ENCODE measurements around the gene ZP3. TPM values are rescaled to one million over a fixed set of nuclear protein-coding genes. Genes with fewer than 3 reads are reported as not detected.
"Not testable (repeated sequence)": the region's sequence is repeated elsewhere in the genome, so short reads cannot be mapped to it uniquely, and the experiment has no call there.

Gene ZP3
- total RNA-seq, 1 experiment from 2014 or later: 5.6 TPM

DNA sequence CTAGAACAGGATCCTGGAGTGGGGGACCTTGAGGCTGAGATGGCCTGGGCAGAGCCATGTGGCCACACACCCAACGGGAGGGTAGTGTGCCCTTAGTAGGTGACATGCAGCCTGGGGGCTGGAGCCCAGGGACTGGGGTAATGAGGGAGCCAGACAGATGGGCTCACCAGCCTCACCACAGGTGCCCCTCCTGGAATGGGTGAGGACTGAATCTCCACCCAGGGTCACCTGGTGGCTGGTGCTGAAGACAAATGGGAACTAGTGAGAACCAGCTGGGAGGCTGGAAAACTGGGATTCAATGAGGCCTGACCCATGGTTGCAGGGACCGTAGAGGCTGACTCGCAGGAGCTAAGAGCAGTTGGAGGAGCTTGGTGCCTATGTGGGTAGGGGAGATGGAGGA lies 6.1 kb downstream of the ZP3 start:
- POLR2A ChIA-PET: interaction anchor here (0.8 kb wide), 1 partner anchor 11 kb away, joined by 3 read pairs; no protein-coding TSS in a partner anchor
- CTCF ChIA-PET: interaction anchor here (0.7 kb wide), 1 partner anchor 72 kb away, joined by 3 read pairs; the partner anchor contains the start of gene YWHAG
- intact Hi-C loops (cut with micrococcal nuclease): no loop called here

DNA sequence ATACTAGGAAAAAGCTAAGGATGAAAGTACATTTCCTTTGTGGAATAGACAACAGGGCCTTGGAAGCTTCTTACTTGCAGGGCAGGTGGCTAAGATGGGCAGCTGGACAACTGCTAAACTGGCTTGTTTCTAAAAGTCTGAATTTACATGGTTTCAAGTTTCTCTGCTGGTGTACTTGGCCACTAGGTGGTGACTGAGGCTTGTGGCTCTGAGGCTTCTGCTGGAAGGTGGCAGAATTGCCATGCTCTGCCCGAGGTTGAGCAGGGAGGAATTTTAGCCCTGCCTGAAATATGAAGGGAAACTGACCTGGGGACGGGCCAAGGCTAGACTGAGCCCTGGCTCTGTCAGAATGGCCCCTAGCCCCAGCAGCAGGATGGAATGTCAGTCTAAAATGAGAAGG lies 13.1 kb downstream of the ZP3 start:
- BruUV-seq (replicated peaks); intact Hi-C loops (cut with micrococcal nuclease); POLR2A ChIA-PET; H3K9me3 Mint-ChIP-seq (ENCODE audit: unreplicated experiment); H3K4me1 Mint-ChIP-seq (ENCODE audit: insufficient read depth, unreplicated experiment); H3K4me3 Mint-ChIP-seq (ENCODE audit: unreplicated experiment); H3K36me3 Mint-ChIP-seq (ENCODE audit: insufficient read depth, unreplicated experiment); H3K27me3 Mint-ChIP-seq (ENCODE audit: insufficient read depth, unreplicated experiment); CTCF ChIA-PET: not testable (repeated sequence)
- DNase-seq (ENCODE audit: unreplicated experiment): peak; percentile 83
- peak overlapping the region; percentile 89 for H3K27ac Mint-ChIP-seq (ENCODE audit: low read depth, unreplicated experiment)
- TF ChIP-seq, protein P1, sequence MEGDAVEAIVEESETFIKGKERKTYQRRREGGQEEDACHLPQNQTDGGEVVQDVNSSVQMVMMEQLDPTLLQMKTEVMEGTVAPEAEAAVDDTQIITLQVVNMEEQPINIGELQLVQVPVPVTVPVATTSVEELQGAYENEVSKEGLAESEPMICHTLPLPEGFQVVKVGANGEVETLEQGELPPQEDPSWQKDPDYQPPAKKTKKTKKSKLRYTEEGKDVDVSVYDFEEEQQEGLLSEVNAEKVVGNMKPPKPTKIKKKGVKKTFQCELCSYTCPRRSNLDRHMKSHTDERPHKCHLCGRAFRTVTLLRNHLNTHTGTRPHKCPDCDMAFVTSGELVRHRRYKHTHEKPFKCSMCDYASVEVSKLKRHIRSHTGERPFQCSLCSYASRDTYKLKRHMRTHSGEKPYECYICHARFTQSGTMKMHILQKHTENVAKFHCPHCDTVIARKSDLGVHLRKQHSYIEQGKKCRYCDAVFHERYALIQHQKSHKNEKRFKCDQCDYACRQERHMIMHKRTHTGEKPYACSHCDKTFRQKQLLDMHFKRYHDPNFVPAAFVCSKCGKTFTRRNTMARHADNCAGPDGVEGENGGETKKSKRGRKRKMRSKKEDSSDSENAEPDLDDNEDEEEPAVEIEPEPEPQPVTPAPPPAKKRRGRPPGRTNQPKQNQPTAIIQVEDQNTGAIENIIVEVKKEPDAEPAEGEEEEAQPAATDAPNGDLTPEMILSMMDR (IDR thresholded peaks at IDR 0.05; ENCODE audit: unreplicated experiment): peak; percentile 63

More for the DNA sequence above, 6.1 kb downstream of the ZP3 start:
- DNase-seq (ENCODE audit: unreplicated experiment): no peak
- Mint-ChIP-seq H3K9me3 (ENCODE audit: unreplicated experiment) (no peaks in the 10 kb centered on the region), H3K27me3 (ENCODE audit: insufficient read depth, unreplicated experiment) (no peaks in the 10 kb centered on the region), H3K27ac (ENCODE audit: low read depth, unreplicated experiment) (no peak overlapping the region), H3K36me3 (ENCODE audit: insufficient read depth, unreplicated experiment) (peaks cover 4% of the 10 kb centered on the region), H3K4me1 (ENCODE audit: insufficient read depth, unreplicated experiment) (no peaks in the 10 kb centered on the region), H3K4me3 (ENCODE audit: unreplicated experiment) (no peak overlapping the region)
- no TSS peak for BruUV-seq (replicated peaks)
- TF ChIP-seq, protein P1 (IDR thresholded peaks at IDR 0.05; ENCODE audit: unreplicated experiment): no peak

DNA sequence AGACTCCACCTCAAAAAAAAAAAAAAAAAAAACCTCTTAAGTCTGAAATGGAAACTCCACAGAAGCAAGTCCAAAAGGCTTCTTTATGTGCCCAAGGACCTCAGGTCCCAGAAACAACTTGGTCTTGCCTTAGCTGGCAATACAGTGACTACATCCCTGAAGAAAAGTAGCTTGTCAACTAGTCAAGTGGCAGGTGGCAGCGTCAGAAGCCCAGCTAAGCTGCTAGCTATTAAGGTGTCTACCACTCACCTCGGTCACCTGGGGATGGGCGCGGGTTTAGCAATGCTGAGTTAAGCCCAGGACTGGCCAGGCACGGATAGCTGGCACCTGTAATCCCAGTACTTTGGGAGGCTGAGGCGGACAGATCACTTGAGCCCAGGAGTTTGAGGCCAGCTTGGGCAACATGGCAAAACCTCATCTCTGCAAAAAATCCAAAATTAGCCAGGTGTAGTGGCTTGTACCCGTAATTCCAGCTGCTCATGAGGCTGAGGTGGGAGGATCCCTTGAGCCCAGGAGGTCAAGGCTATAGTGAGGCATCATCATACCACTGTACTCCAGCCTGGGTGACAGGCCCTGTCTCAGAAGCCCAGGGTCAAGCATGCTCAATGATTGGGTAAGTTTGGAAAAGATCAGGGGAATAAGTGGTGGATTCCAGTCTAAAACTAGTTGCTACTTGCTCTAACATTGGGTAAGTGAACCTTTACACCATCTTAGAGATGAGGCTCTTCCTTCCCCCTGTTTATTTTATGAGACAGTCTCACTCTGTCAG lies 14.6 kb downstream of the ZP3 start:
- H3K9me3 Mint-ChIP-seq (ENCODE audit: unreplicated experiment); H3K27me3 Mint-ChIP-seq (ENCODE audit: insufficient read depth, unreplicated experiment); H3K4me3 Mint-ChIP-seq (ENCODE audit: unreplicated experiment); H3K36me3 Mint-ChIP-seq (ENCODE audit: insufficient read depth, unreplicated experiment); intact Hi-C loops (cut with micrococcal nuclease); DNase-seq (ENCODE audit: unreplicated experiment); POLR2A ChIA-PET; H3K4me1 Mint-ChIP-seq (ENCODE audit: insufficient read depth, unreplicated experiment); CTCF ChIA-PET; H3K27ac Mint-ChIP-seq (ENCODE audit: low read depth, unreplicated experiment); BruUV-seq (replicated peaks): not testable (repeated sequence)

DNA sequence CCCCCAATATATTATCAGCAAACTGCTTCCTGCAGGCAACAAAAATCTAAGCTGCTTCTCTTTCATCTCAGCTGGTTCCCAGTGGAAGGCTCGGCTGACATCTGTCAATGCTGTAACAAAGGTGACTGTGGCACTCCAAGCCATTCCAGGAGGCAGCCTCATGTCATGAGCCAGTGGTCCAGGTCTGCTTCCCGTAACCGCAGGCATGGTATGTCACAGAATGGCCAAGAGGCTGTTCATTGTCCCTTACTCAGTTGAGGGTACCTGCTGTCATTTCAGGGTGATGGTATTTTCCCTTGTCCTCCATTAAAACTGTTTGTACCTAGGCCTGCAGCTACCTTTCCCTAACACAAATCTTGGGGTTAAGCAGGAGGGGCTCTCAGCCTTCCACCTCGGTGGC lies 15.7 kb downstream of the ZP3 start:
- not testable (repeated sequence) for BruUV-seq (replicated peaks); H3K36me3 Mint-ChIP-seq (ENCODE audit: insufficient read depth, unreplicated experiment)

DNA sequence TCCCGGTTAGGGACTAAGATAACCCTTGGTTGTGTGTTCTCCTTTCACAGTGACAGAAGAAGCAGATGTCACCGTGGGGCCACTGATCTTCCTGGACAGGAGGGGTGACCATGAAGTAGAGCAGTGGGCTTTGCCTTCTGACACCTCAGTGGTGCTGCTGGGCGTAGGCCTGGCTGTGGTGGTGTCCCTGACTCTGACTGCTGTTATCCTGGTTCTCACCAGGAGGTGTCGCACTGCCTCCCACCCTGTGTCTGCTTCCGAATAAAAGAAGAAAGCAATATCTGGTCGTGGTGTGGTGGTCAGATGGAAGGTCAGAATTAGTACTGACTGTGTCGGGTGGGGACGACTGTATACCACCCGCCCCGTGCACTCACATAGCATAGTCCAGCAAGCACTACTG lies 17.0 kb downstream of the ZP3 start:
- H3K36me3 Mint-ChIP-seq (ENCODE audit: insufficient read depth, unreplicated experiment); H3K9me3 Mint-ChIP-seq (ENCODE audit: unreplicated experiment); intact Hi-C loops (cut with micrococcal nuclease); DNase-seq (ENCODE audit: unreplicated experiment); H3K27ac Mint-ChIP-seq (ENCODE audit: low read depth, unreplicated experiment); POLR2A ChIA-PET; H3K27me3 Mint-ChIP-seq (ENCODE audit: insufficient read depth, unreplicated experiment); BruUV-seq (replicated peaks); H3K4me1 Mint-ChIP-seq (ENCODE audit: insufficient read depth, unreplicated experiment); H3K4me3 Mint-ChIP-seq (ENCODE audit: unreplicated experiment): not testable (repeated sequence)
- CTCF ChIA-PET: interaction anchor here (0.6 kb wide), 1 partner anchor 129 kb away, joined by 3 read pairs; no protein-coding TSS in a partner anchor

More for the DNA sequence above, 15.7 kb downstream of the ZP3 start:
- POLR2A ChIA-PET; H3K4me1 Mint-ChIP-seq (ENCODE audit: insufficient read depth, unreplicated experiment); H3K4me3 Mint-ChIP-seq (ENCODE audit: unreplicated experiment); H3K27ac Mint-ChIP-seq (ENCODE audit: low read depth, unreplicated experiment); intact Hi-C loops (cut with micrococcal nuclease); H3K9me3 Mint-ChIP-seq (ENCODE audit: unreplicated experiment); H3K27me3 Mint-ChIP-seq (ENCODE audit: insufficient read depth, unreplicated experiment); CTCF ChIA-PET; DNase-seq (ENCODE audit: unreplicated experiment): not testable (repeated sequence)

DNA sequence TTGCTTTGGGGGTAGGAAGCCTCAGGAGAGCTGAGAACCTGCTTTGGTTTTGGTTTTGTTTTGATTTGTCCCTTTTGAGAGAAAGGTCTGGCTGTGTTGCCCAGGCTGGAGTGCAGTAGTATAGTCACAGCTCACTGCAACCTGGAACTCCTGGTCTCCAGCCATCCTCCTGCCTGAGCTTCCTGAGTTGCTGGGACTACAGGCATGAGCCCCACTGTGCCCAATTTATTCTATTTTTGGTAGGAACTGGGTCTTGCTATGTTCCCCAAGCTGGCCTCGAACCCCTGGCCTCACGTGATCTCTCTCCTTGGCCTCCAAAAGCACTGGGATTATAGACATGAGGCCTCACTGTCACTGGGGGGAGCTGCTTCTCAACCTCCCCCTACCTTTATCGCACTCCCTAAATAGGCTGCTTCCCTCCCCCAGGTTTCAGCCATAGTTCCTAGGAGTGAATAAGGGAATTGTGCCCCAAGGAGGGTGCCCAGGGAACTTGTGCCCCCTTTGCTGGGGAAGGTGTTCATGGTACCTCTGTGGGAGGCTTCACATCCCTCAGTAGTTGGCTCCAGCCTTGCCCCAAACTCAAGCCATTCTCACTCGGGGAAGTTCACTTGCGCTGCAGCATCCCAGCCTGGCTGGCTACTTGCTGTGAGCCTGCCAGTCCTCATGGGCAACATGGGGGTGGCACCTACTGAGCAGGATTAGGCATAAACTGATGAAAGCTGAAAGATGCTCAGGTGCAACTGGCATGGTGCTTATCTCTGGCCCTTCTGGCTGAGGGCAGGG lies 18.1 kb downstream of the ZP3 start:
- H3K9me3 Mint-ChIP-seq (ENCODE audit: unreplicated experiment); H3K27ac Mint-ChIP-seq (ENCODE audit: low read depth, unreplicated experiment); H3K36me3 Mint-ChIP-seq (ENCODE audit: insufficient read depth, unreplicated experiment); H3K4me1 Mint-ChIP-seq (ENCODE audit: insufficient read depth, unreplicated experiment); H3K4me3 Mint-ChIP-seq (ENCODE audit: unreplicated experiment); POLR2A ChIA-PET; DNase-seq (ENCODE audit: unreplicated experiment); H3K27me3 Mint-ChIP-seq (ENCODE audit: insufficient read depth, unreplicated experiment); BruUV-seq (replicated peaks); intact Hi-C loops (cut with micrococcal nuclease): not testable (repeated sequence)
- CTCF ChIA-PET: interaction anchor here (0.7 kb wide), 1 partner anchor 24 kb away, joined by 3 read pairs; no protein-coding TSS in a partner anchor

DNA sequence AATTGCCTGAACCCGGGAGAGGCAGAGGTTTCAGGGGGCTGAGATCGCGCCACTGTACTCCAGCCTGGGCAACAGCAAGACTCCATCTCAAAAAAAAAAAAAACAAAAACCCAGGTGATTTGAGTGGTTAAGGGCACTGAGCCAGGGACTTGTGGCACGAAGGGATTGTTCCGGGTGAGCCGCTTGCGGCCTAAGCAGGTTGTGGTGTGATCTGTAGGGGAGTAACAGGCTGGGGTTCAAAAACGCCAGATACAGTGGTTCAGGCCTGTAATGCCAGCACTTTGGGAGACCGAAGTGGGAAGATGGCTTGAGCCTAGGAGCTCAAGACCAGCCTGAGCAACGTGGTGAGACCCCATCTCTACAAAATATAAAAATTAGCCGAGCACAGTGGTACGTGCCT lies 19.1 kb downstream of the ZP3 start:
- H3K27me3 Mint-ChIP-seq (ENCODE audit: insufficient read depth, unreplicated experiment); POLR2A ChIA-PET; DNase-seq (ENCODE audit: unreplicated experiment); intact Hi-C loops (cut with micrococcal nuclease); H3K9me3 Mint-ChIP-seq (ENCODE audit: unreplicated experiment); H3K4me1 Mint-ChIP-seq (ENCODE audit: insufficient read depth, unreplicated experiment); BruUV-seq (replicated peaks); H3K4me3 Mint-ChIP-seq (ENCODE audit: unreplicated experiment); H3K36me3 Mint-ChIP-seq (ENCODE audit: insufficient read depth, unreplicated experiment): not testable (repeated sequence)
- H3K27ac Mint-ChIP-seq (ENCODE audit: low read depth, unreplicated experiment): peak overlapping the region; percentile 49
- CTCF ChIA-PET: interaction anchor here (0.7 kb wide), 1 partner anchor 25 kb away, joined by 3 read pairs; no protein-coding TSS in a partner anchor
